ENCODE measurements around the gene TXNDC12.

- TF ChIP-seq, protein P1, sequence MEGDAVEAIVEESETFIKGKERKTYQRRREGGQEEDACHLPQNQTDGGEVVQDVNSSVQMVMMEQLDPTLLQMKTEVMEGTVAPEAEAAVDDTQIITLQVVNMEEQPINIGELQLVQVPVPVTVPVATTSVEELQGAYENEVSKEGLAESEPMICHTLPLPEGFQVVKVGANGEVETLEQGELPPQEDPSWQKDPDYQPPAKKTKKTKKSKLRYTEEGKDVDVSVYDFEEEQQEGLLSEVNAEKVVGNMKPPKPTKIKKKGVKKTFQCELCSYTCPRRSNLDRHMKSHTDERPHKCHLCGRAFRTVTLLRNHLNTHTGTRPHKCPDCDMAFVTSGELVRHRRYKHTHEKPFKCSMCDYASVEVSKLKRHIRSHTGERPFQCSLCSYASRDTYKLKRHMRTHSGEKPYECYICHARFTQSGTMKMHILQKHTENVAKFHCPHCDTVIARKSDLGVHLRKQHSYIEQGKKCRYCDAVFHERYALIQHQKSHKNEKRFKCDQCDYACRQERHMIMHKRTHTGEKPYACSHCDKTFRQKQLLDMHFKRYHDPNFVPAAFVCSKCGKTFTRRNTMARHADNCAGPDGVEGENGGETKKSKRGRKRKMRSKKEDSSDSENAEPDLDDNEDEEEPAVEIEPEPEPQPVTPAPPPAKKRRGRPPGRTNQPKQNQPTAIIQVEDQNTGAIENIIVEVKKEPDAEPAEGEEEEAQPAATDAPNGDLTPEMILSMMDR (IDR thresholded peaks at IDR 0.05), result no peak
- TF ChIP-seq POLR2A (IDR thresholded peaks at IDR 0.05), result no peak
These were observed 65.2 kb downstream of the TXNDC12 start for GRCh38 chr1:51989582-51990477.
